ENCODE results near the gene WAC.
"Not testable (repeated sequence)": the region's sequence is repeated elsewhere in the genome, so short reads cannot be mapped to it uniquely, and the experiment has no call there.

GRCh38 chr10:28609636-28610035 lies 76.7 kb downstream of the WAC start:
- not testable (repeated sequence) for TF ChIP-seq CTCF, EP300 (IDR thresholded peaks at IDR 0.05)
